GM21576 (cell line): ENCODE data around the gene PEX3.
A peak's percentile ranks its signal among the peaks of the same experiment; 100 is the strongest.

Experiments used
- ATAC-seq: cut with Tn5 transposase; IDR thresholded peaks from one replicate; pipeline ENCODE4 v1.9.1; 2021; ENCODE audit warnings: mild to moderate bottlenecking, moderate library complexity; ENCODE audit not compliant: unreplicated experiment

Gene PEX3, protein sequence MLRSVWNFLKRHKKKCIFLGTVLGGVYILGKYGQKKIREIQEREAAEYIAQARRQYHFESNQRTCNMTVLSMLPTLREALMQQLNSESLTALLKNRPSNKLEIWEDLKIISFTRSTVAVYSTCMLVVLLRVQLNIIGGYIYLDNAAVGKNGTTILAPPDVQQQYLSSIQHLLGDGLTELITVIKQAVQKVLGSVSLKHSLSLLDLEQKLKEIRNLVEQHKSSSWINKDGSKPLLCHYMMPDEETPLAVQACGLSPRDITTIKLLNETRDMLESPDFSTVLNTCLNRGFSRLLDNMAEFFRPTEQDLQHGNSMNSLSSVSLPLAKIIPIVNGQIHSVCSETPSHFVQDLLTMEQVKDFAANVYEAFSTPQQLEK

GRCh38 chr6:143450453-143451371 lies at the start of gene PEX3, which contains the start of gene ADAT2:
TSS of gene PEX3 (plus strand) at chr6:143450805. CDS start at chr6:143451043, 238 bp downstream.
TSS of gene ADAT2 (minus strand) at chr6:143450695. CDS start at chr6:143450658, 37 bp downstream.
- ATAC-seq, result peak; percentile 91

DNA sequence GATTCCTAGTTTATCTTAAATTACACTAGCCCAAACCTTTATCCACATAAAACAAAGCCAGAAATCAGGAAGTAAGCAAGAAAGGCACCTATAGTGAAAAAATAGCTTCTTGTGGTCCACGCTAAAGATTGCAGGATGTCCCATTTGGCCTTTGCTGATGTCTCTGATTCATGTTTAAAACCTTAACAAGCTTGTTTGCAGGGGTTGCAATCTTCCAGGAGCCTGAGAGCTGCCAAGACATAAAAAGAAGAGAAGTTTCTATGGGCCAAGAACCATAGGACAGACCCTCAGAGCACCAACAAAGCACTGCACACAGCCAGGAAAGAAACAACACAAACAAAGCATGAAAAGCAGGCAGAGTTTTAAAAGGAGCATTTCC lies 49.5 kb upstream of the PEX3 start:
- ATAC-seq, result no peak

GRCh38 chr6:143401636-143402370 lies 48.8 kb upstream of the PEX3 start:
- ATAC-seq, result no peak

DNA sequence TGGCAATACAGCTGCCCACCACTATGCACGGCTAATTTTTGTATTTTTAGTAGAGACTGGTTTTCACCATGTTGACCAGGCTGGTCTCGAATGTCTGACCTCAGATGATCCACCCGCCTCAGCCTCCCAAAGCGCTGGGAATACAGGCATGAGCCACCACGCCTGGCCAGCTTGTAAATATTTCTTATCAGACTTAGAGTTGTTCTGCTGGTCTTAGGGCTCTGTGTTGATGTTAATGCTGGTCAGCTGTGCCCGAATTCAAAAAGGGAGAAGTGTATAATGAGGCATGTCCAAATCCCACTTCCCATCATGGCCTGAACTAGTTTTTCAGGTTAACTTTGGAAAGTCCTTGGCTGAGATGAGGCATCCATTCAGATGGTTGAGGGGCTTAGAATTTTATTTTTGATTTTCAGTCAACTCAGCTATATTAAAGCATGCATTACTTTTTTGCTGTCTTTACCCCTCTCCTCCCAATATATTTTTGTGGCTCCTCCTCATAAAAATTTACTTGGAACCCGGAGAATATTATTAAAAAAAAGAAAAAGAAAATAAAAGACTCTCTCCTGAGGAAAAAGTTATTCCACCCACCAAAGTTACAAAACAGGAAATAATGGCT lies 47.8 kb upstream of the PEX3 start:
- no peak for ATAC-seq

- no peak for ATAC-seq
Measured at GRCh38 chr6:143405373-143406154, 45.0 kb upstream of the PEX3 start.

- peak; percentile 50 for ATAC-seq
Measured at GRCh38 chr6:143406673-143407072, 43.9 kb upstream of the PEX3 start.

- ATAC-seq, result no peak
Measured at GRCh38 chr6:143408151-143408786, 42.3 kb upstream of the PEX3 start.

DNA sequence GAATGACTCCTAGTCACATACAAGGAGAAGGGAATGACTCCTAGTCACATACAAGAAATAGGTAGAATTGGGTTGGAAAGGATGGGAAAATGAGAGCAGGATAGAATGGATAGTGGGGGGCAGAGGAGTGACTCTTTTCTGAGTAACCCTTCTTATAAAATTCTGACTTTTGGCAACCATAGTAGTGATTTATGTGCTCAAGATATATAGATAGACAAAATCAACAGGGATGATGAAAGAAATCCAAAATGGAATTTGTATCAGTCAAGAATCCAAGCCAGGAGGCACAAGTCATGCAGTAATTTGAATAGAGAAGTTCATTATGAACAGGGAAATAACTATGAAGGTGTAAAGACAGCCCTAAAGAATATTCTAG lies 41.8 kb upstream of the PEX3 start:
- ATAC-seq, result no peak

GRCh38 chr6:143410859-143411270 lies 39.7 kb upstream of the PEX3 start:
- ATAC-seq, result no peak

- ATAC-seq, result no peak
Measured at GRCh38 chr6:143414769-143415168, 35.8 kb upstream of the PEX3 start.

- ATAC-seq, result no peak
Measured at GRCh38 chr6:143419526-143419925, 31.1 kb upstream of the PEX3 start.

- no peak for ATAC-seq
Measured at GRCh38 chr6:143426026-143426425, 24.6 kb upstream of the PEX3 start.

- ATAC-seq, result peak; percentile 99
Measured at GRCh38 chr6:143427109-143427817, 23.3 kb upstream of the PEX3 start.

DNA sequence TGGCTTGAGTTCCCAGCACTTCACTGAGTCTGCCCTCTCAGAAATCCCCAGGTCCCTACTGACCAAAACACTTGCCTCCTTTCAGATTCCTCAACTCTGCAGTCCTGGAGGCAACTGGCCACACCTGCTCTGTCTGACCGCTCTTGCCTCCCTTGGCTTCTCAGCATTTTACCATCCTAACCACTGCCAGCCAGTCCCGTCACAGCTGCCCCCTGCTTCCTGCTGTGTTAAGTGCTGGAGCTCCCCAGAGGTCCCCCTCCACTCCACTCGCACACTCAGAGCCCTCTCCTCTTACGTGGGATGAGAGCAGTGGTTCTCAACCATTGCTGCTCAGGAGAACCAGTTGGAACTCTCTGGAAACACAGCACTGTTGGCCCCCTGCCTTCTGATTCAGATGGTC lies 20.6 kb upstream of the PEX3 start:
- ATAC-seq, result no peak

GRCh38 chr6:143431226-143431625 lies 19.4 kb upstream of the PEX3 start:
- no peak for ATAC-seq

- ATAC-seq, result no peak
Measured at GRCh38 chr6:143432588-143432987, 18.0 kb upstream of the PEX3 start.

DNA sequence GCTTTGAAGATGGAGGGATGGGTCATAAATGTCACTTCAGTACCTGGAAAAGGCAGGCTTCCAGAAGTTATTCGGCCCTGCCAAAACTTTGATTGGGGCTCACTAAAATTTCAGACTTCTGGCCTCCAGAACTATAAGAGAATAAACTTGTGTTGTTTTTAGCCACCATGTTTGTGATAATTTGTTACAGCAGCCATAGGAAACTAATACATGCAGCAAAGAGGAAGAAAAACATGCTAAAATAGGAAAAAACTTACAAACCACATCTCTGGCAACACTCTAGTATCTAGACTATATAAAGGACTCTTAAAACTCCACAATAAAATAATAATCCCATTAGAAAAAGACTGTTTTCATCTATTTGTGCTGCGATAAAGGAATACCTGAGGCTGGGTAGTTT lies 9.6 kb upstream of the PEX3 start:
- ATAC-seq, result no peak

- no peak for ATAC-seq
Measured at GRCh38 chr6:143441680-143442545, 8.7 kb upstream of the PEX3 start.
